Measurements from ENCODE around the gene TRMT112.

DNA sequence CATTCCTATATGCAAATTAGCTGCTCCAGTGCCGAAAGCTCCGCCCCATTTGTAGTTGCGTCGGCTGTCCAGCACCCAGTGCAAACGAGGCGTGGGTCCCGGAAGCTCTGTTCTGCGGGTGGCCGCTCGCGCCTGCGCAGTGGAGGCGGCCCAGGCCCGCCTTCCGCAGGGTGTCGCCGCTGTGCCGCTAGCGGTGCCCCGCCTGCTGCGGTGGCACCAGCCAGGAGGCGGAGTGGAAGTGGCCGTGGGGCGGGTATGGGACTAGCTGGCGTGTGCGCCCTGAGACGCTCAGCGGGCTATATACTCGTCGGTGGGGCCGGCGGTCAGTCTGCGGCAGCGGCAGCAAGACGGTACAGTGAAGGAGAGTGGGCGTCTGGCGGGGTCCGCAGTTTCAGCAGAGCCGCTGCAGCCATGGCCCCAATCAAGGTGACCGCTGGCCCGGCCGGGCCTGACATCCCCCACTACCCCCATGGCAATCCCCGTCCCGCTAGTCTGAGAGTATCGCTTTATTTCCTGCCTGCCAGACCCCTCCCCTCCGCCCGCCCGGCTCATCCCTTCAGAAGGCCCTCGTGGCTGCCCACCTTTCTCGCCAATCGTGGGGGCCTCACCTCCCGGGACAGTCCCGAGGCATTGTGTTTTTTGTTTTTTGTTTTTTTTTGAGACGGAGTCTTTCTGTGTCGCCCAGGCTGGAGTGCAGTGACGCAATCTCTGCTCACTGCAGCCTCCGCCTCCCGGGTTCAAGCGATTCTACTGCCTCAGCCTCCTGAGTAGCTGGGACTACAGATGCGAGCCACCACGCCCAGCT lies 804 bp upstream of the TRMT112 start, which contains the start of gene PRDX5:
- TF ChIP-seq, protein P1, sequence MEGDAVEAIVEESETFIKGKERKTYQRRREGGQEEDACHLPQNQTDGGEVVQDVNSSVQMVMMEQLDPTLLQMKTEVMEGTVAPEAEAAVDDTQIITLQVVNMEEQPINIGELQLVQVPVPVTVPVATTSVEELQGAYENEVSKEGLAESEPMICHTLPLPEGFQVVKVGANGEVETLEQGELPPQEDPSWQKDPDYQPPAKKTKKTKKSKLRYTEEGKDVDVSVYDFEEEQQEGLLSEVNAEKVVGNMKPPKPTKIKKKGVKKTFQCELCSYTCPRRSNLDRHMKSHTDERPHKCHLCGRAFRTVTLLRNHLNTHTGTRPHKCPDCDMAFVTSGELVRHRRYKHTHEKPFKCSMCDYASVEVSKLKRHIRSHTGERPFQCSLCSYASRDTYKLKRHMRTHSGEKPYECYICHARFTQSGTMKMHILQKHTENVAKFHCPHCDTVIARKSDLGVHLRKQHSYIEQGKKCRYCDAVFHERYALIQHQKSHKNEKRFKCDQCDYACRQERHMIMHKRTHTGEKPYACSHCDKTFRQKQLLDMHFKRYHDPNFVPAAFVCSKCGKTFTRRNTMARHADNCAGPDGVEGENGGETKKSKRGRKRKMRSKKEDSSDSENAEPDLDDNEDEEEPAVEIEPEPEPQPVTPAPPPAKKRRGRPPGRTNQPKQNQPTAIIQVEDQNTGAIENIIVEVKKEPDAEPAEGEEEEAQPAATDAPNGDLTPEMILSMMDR (IDR thresholded peaks at IDR 0.05), result peak; percentile 42
- TF ChIP-seq EZH2 (IDR thresholded peaks at IDR 0.05) (no peak), EZH2phosphoT487 (IDR thresholded peaks at IDR 0.05) (no peak)
